ENCODE measurements around the gene RNGTT.

DNA sequence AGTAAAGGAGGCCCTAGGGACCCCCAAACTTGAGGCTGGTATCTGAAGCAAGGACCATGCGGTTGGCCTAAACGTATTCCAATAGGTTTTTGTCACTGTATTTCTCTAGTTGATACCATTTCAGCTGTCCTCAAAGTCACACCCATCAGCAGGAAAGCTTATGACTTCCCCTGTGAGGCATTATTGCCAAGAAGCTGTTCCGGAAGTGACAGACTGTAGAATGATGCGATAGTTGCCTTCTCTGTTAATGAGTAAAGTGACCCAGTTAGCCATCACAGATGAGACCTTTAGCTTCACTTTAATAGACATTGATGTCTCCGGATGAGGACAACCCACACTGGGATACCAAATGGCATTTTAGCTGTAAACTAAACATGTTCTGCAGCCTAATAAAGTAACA is 147.9 kb downstream of the RNGTT start:
- TF ChIP-seq, protein P1, sequence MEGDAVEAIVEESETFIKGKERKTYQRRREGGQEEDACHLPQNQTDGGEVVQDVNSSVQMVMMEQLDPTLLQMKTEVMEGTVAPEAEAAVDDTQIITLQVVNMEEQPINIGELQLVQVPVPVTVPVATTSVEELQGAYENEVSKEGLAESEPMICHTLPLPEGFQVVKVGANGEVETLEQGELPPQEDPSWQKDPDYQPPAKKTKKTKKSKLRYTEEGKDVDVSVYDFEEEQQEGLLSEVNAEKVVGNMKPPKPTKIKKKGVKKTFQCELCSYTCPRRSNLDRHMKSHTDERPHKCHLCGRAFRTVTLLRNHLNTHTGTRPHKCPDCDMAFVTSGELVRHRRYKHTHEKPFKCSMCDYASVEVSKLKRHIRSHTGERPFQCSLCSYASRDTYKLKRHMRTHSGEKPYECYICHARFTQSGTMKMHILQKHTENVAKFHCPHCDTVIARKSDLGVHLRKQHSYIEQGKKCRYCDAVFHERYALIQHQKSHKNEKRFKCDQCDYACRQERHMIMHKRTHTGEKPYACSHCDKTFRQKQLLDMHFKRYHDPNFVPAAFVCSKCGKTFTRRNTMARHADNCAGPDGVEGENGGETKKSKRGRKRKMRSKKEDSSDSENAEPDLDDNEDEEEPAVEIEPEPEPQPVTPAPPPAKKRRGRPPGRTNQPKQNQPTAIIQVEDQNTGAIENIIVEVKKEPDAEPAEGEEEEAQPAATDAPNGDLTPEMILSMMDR (conservative IDR thresholded peaks at IDR 0.05; ENCODE audit: low read length) = no peak
- no peak for TF ChIP-seq EZH2phosphoT487 (IDR thresholded peaks at IDR 0.05; ENCODE audit: borderline replicate concordance)

Measured in Loucy (cell line).